Stimulated activated CD4-positive, alpha-beta T cell treated with anti-CD3 and anti-CD28 coated beads, Interleukin-4, amount 100 ng/mL, for 4 hours (primary cell): ENCODE measurements around the gene SHLD2.
"Not testable (repeated sequence)": the region's sequence is repeated elsewhere in the genome, so short reads cannot be mapped to it uniquely, and the experiment has no call there.

ENCODE experiments used
- DNase-seq, 2 experiments: peaks; one replicate each; pipeline ENCODE4 v3.0.0-alpha.2; 2020

The SHLD2 gene

DNA sequence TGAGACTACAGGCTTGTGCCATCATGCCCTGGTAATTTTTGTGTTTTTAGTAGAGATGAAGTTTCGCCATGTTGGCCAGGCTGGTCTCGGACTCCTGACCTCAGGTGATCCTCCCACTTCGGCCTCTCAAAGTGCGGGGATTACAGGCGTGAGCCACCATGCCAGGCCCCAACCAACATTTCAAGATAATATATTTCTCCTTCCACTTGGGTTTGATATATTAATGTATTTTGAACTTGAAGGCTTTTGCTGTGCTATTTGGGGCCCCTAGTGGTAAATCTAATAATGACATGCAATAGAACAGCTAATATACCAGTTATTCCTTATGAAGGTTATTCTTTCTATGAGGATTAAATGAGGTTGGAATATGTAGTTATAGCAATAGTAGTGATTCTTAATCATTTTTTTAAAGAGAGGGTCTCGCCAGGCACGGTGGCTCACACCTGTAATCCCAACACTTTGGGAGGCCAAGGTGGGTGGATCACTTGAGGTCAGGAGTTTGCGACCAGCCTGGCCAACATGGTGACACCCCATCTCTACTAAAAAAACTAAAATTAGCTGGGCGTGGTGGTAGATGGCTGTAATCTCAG, 54.1 kb downstream of the SHLD2 start:
- DNase-seq = not testable (repeated sequence)

DNA sequence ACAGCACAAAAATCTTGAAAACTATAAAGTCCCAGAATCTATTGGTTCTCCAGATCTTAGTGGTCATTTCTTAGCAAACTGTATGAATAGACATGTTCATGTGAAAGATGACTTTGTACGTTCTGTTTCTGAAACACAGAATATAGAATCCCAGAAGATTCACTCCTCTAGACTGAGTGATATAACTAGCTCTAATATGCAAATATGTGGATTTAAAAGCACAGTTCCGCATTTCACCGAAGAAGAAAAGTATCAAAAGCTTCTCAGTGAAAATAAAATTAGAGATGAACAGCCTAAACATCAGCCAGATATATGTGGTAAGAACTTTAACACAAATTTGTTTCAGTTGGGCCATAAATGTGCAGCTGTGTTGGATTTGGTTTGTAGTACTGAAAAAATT, 56.5 kb downstream of the SHLD2 start:
- DNase-seq = not testable (repeated sequence)

DNA sequence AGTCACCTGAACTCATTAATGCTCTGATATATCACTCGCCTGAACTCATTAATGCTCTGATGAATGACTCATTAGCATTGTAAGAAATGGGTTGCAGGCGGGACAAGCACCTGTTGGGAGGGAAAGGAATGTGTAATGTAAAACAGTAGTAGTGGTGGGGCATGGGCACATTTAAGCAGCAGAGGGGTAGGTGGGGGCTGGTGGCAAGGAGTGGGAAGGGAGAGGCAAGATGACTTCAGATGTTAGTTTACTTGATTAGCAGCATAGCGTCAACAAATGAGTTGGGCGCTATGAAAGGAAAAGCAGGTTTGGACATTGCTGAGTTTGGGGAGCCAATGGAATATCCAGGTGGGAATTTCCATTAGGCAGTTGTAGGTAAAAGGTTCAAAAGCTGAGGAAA, 61.8 kb downstream of the SHLD2 start:
- DNase-seq = not testable (repeated sequence)

DNA sequence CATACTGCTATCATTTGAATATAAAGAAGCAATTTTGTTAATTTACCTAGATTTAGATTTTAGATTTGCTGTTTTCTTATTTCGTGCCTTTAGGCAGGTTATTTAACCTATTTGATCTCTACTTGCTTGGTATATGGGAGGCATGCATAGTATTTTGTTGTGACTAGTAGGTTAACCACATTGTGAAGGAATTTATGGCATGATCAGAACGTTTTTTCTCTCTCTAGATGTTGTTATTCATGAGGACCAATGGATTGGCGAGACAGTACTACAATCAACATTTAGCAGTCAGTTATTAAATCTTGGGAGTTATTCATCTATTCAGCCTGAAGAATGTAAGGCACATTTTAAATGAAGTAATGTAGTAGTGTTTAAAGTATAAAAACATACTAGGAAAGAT, 62.8 kb downstream of the SHLD2 start:
- DNase-seq = not testable (repeated sequence)

DNA sequence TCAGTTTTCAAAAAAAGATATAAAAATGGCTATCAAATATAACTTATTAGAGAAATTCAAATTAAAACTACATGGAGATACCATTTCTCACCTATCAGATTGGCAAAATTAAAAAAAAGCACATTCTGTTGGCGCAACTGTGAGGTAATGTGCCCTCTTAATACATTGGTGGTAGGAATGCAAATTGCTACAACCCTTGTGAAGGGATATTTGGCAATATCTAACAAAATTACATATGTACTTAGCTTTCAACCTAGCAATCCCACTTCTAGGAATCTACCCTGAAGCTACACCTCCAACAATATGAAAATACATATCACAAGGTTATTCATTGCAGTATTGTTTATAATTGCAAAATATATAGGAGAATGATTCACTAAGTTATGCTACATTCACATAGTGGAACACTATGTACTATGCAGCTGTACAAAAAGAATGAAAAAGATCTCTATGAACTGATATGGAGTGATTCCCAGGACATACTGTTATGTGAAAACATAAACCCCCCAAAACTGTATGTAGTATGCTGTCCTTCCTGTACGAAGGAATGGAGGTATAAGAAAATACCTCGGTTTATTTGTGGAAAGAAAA, 67.8 kb downstream of the SHLD2 start:
- not testable (repeated sequence) for DNase-seq

DNA sequence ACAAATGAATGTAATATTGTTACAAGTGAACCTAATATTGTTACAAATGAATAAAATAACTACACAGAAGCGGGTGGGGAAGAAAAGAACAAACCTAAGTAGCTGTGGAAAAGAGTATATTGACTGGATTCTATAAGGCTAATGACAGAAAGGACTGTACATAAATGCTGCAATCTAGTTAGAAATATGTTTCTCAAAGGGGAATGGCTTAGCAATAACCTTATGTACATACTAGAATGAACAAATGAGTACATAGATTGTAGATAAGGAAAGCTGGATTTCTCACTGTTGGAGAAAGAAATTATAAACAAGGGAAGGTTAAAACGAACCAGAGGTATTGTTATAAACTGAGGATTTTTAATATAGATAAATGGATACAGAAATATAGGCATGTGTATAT, 68.4 kb downstream of the SHLD2 start:
- not testable (repeated sequence) for DNase-seq

DNA sequence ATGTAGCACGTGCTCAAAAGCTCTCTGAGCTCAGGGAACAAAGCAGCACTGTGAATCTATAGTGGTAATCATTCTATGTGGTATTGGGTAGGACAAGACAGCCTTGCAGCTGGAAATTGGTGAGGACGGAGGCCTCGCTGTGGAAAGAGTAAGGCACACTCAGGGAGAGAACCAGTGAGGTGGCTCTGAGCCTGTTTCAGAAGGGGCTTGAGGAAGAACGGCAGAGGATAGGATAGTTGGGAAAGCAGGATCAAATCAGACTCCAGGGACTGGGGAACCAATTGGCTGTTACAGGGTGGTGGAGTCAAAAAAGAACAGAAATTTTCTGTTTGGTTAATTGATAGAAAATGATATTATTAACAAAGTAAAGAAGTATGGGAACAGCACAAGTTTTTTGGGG, 74.9 kb downstream of the SHLD2 start:
- DNase-seq = not testable (repeated sequence)

DNA sequence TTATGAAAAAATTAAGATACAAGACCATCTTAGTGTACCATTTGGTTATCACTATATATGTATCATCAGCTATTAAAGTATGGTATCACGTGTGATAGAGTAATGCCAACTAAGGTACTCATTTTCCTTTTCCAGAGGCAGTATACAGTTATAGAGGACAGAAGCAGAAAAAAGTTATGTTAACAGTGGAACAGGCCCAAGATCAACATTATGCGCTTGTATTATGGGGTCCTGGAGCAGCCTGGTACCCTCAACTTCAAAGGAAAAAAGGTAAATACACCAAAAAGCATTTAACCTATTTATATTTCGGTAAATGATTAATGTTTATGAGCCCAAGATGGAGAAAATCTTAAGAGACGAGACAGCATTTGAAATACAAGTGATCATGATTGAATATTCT, 75.7 kb downstream of the SHLD2 start:
- not testable (repeated sequence) for DNase-seq

DNA sequence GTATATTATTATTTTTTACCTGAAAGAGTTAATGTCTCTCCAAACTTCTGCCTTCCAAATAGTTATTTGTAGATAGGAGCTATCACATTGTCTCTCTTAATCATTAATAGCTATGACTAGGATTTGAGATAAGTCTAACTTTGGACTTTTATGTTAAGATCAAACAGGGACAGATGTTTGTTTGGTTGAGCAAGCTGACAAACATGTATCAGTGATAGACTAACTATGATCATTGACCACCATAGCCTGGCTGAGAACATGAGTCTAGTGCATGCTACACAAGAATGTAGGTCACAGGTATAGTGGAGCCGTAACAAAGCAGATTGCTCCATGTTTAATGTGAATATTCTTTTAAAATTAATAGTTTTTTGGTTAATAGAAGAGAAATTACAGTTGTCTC, 76.7 kb downstream of the SHLD2 start:
- not testable (repeated sequence) for DNase-seq

DNA sequence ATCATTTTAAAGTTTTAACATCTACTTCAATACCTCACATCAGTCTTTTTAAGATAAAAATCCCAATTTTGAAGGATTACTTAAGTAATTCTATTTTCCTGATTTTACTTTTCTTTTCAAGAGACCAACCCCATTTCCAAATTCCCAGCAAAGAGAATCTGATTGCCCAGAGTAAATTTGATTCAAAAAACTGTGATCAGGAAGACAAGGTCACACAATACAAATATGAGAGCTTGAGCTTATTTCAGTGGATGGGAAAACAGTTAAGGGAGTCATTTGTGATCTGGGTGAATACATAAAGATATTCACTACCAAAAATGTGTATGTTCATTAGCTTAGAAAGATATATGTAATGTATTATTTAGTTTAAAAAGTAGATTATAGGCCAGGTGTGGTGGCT, 77.2 kb downstream of the SHLD2 start:
- not testable (repeated sequence) for DNase-seq

DNA sequence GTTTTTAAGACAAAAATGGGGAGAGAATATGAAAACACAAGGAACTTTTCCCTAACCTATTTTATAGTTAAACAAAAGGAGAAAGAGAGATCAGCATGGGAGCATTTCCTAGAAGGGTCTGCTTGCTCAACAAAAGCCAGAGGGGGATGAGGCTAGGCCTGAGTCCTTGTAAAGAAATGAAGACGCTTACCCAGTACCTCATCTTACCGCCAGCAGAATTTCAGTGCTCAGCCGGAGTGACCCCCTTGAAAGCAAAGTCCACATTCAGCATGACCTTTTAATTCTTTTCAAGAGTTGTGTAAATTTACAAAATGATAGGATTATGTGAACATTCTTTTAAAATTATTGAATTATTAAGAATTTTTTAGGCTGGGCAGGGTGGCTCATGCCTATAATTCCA, 82.6 kb downstream of the SHLD2 start:
- DNase-seq = not testable (repeated sequence)

DNA sequence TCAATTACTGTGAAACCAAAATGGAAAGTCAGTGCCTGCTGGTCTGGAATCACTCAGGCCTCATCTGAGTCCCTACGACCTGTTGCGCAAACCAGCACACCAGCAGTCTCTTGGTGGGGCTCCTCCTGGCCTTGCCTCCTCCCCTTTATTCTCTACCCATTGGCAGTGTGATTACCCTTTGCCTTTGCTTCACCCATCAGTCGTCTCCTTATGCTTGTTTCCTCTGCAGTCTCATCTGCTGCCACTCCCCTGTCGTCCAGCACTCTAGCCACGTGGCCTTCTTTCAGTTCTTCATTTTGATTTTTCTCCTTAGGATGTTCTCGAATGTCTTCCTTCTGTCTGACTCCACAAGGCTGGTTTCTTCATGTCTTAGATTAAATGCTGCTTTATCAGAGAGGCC, 89.4 kb downstream of the SHLD2 start:
- DNase-seq = not testable (repeated sequence)

DNA sequence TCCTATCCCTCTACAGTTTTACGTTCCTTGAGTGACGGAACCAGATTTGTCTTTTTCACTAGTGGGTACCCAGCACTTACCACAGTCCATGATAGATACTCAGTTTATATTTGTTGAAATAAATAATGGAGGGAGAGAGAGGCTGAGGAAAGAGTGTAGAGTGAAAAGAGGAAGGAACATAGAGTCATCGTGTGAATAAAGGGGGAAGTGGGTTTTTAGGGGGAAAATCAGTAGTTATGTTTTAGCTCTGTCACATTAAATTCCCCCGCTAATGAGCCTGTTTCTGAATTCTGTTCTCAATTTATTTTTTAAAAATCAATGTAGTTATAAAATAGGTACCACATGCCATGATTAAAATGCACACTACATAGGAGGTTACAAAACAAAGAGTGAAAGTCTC, 91.0 kb downstream of the SHLD2 start:
- not testable (repeated sequence) for DNase-seq

DNA sequence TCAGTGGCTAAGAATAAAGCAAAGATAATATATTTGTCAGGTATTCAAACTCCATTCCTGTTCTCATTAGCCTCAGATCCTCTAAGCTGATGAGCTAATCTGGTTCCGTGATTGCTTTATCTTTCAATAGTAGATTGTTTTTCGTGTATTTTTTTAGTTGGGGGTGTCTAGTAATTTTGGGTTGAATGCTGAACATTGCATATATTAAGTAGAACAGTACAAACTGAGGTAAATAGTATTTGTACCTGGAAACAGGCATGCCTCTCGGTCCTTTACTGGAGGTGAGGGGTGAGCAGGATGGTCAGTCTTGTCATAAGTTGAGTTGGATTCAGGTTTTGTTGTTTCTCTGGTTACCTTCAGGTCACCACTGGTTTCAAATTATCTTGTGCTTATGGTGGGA, 92.6 kb downstream of the SHLD2 start:
- not testable (repeated sequence) for DNase-seq

DNA sequence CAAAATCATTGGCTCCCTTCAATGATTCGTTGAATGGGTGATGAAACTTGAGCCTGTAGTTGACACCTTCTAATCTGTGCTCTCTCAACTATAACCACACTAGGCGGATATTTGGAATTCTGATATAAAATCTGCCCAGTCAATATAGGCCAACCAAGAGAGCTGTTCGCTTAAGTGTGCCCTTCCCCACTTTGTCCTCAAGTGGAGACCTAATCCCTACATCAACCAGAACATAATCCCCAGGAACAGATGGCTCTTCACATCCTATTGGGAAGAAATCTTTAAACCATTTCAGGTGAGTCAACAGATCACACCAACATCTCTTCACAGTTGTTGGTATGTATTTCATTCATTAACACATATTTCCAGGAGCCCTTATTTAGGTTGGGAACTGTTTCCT, 96.8 kb downstream of the SHLD2 start:
- DNase-seq = not testable (repeated sequence)

DNA sequence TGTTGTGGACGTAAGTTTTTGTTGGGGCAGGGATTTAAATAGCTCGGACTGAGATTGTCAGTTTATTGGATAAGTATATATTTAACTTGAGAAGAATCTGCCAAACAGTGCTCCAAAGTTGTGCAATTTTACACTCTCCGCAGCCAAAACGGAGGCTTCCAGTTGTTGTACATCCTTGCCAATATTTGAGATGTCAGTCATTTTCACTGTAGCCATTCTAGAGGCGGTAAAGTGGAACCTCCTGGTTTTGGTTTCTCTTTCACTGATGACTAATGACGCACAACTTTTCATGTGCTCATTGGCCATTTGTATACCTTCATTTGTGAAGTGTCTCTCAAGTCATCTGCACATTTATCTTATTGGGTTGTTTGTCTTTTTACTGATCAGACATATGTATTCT, 105.9 kb downstream of the SHLD2 start:
- DNase-seq = not testable (repeated sequence)

DNA sequence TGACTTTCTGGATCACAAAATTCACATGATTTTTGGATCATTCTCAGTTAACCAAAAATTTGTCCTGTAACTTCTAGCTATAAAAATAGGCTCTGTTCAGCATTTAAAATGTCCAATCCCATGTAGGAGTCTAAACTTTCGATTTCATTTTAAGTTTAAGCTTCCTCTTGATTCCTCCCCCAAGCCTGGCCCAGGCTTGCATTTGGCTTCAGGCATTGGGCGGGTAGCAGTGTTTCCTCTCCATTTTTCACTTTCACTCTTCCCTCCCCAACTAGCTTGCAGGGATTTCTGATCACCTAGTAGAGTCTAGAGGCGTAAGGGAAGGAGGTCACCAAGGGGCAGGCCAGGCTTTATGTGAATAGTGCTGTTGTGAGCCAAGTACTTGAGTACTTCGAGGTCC, 109.8 kb downstream of the SHLD2 start:
- not testable (repeated sequence) for DNase-seq

DNA sequence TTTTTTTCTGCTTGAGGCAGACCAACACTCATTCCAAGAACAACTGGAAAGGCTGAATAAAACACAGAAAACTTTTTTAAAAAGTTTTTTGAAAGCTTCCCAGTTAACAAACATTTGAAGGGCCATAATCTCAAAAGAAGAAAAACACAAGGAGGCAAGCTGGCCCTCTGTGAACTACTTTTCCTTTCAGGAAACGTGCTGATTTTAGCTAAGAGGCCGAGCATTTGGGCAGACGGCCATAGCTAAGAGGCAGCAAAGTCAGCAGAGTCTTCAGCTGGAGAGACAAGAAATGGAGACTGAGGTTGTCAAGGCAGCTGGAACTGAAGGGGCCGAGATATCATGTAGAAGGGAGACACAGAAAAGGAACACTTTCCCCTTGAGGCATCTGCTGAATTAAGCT, 111.9 kb downstream of the SHLD2 start:
- DNase-seq = not testable (repeated sequence)

DNA sequence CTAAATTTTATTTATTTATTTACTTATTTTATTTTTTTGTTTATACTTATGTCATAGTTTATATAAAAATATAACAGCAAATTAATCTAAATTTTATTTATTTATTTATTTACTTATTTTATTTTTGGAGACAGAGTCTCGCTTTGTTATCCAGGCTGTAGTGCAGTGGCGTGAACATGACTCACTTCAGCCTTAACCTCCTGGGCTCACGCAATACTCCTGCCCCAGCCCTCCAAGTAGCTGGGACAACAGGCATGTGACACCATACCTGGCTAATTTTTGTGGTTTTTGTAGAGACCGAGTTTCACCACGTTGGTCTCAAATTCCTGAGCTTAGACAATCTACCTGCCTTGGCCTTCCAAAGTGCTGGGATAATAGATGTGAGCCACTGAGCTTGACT, 115.3 kb downstream of the SHLD2 start:
- not testable (repeated sequence) for DNase-seq

DNA sequence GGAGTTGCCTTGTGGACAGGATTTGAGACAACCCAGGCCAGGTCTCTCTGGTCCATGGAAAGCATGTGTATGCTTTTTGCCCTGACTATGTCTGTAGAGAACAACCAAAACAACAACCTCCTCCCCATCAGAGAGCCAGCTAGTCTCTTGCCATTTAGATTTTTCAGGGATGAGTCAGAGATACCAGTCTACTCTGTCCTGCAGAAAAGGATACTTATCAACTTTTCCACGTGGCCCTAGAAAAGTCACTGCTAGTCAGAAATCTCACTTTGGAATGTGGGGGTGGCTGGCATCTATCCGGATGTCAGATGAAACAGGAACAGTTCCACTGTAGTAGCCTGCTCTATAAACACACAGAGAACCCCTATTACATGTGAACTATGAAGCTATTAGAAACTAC, 116.8 kb downstream of the SHLD2 start:
- not testable (repeated sequence) for DNase-seq

DNA sequence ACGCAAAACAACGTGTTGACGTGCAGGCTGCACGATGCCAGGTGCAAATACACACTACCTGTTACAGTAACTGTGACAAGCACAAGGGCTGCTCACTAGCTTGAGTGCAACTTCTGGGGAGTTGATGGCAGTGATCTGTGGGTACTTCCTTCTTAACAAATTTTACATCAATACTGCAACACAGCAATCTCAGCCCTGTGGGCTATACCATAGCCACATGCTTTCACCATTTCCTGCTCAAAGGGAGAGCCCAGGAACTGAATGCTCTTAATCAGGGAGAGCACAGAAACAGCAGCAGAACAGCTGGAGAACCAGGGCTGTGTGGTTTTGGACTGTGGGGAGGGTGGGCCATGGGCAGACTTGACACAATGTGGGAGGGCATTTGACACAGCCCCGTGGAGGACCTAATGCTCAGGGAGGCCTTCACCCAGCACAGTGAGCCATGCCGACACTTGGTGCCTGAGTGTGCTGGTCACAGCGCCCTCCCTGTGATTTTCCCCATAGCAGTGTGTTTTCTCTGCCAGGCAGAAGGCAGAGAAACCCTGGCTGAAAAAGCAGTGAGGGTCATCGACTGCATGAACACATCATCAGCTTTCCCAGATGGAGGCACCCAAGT, 118.3 kb downstream of the SHLD2 start:
- not testable (repeated sequence) for DNase-seq

DNA sequence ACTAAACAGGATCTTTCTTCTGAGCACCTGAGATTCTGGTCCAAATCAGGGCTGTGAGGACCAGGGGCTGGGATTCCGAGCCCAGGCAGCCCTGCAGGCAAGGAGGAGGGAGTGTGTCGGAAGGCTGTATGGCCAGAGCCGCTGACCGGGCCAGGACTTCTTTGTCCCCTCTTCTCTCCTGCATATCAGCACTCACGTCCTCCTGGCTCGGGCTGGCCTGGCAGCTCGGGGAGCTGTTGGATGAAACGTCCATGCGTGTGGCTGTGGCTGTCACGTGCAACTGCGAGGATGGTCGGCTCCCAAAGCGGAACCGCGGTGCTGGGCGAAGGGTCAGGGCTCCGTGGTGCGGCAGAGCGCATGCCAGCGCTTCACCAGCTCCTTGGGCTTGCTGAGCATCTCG, 118.8 kb downstream of the SHLD2 start:
- DNase-seq = not testable (repeated sequence)

DNA sequence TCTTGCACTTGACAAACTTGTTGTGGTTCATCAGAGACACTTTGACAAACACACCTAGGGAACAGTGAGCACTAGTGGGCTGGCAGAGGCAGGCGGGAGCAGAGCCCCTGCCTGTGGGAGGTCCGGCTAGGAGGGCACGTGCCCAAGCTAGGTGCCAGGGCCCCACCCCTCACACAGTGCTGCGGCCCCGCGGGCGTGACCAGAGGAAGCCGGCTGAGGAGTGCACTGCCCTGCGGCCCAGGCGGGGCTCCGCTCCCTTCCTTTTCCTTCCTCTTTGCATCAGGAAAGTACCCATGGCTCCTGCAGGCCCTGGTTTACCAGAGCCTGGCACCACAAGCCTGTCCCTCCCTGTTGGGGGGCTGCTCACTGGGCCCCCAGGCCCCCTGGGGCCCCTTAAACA, 121.1 kb downstream of the SHLD2 start:
- not testable (repeated sequence) for DNase-seq

DNA sequence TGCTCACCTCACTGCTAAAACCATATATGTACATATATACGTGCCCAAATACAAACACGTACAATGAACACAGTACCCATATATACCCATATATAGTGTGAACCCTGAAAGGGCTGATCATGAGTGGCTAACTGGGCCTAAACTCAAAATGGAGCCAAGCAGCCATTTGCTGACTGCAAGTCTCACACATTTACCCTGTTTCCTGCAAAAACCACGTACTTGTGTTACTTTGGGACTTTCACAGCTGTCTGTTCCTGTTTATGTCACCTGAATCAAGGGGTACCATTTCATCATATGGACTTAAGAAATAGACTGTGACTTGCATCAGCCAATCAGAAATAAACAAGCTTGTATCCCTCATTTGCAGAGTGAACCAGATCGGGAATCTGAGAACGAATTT, 124.4 kb downstream of the SHLD2 start:
- not testable (repeated sequence) for DNase-seq
